Activated naive CD4-positive, alpha-beta T cell treated with anti-CD3 and anti-CD28 coated beads, Interleukin-2, amount 50 U/mL, for 16 hours (primary cell): ENCODE measurements around the gene LANCL2.
"Not testable (repeated sequence)": the region's sequence is repeated elsewhere in the genome, so short reads cannot be mapped to it uniquely, and the experiment has no call there.

Source experiments
- DNase-seq: peaks from one replicate; pipeline ENCODE4 v3.0.0-alpha.2; 2020

The LANCL2 gene, protein sequence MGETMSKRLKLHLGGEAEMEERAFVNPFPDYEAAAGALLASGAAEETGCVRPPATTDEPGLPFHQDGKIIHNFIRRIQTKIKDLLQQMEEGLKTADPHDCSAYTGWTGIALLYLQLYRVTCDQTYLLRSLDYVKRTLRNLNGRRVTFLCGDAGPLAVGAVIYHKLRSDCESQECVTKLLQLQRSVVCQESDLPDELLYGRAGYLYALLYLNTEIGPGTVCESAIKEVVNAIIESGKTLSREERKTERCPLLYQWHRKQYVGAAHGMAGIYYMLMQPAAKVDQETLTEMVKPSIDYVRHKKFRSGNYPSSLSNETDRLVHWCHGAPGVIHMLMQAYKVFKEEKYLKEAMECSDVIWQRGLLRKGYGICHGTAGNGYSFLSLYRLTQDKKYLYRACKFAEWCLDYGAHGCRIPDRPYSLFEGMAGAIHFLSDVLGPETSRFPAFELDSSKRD

DNA sequence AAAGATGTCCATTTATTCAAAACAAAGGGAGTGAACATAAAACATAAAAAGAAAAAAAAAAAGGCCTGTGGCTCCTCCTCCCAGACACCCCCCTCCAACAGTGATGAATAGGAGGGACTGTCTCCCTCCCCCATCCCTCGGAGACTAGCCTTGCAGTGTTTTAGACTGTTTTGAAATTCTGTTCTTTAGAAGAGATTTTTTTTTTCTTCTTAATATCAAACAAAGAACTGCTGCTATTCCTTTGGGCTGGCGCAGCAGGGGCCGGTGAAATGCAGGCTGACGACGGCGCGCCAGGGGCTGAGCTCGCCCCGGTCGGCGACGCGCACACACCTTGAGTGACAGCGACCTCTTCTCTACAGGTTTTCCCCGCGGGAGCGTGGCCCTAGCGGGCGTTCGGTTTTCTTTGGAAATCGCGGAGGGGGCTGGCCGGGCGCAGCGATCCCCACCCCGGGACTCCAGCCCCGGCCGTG lies at the start of gene LANCL2:
LANCL2 (plus strand) TSS at position 133 of the 470 bp plus-strand sequence. CDS start 689 bp downstream, outside the sequence.
- DNase-seq: peak; percentile 52

DNA sequence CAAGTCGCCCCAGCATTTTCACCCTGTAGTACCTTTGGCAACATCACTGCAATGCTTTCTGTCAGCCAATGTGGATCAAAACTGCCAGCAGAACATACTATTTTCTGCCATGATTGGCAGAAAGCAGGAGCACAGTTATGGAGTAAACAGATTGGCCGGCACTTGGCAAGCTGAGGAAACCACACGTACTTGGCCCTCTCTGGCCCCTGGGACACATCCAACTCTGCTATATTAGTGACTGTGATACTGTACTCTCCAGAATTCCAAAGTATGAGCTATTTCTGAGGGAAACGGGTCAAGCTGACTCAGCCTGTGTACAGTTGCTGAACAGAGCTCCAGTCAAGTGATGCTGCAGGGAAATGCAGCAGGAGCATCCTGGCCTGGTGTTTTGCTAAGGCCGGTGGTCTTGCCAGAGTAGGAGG lies 39.8 kb upstream of the LANCL2 start:
- DNase-seq: no peak

DNA sequence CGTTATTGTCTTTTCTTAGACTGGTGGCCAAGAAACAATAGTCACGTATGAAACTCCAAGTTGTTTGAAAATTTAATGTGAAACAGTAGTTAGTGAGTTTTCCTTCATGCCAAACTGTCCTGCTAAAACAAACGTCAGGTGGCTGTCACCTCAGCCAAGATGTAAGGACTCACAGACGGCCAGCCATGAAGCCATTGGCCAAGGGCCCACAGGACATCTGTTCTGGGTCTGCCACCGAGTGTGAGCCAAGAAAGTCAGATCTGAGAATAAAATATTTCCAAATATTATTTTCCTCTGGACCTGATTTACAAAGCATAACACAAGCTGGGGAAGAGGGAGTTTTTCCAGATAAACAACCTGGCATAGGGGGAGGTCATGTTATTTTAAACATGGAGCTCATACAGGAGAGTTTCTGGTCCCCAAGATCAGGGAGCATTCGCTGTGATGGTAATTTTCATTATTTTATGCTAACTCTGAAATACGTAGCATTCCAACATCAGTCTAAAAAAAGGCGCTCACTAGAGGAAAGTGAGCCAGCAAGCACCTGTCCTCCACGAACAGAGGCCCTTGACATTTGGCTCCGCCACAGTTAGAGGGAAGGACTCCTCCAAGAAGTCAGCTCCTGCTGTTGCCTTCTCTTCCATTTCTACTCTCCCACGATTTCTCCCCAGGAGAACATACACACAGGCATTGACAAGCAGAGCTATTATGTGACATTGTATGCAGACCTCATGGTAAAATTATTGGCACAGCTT lies 38.9 kb upstream of the LANCL2 start:
- no peak for DNase-seq

DNA sequence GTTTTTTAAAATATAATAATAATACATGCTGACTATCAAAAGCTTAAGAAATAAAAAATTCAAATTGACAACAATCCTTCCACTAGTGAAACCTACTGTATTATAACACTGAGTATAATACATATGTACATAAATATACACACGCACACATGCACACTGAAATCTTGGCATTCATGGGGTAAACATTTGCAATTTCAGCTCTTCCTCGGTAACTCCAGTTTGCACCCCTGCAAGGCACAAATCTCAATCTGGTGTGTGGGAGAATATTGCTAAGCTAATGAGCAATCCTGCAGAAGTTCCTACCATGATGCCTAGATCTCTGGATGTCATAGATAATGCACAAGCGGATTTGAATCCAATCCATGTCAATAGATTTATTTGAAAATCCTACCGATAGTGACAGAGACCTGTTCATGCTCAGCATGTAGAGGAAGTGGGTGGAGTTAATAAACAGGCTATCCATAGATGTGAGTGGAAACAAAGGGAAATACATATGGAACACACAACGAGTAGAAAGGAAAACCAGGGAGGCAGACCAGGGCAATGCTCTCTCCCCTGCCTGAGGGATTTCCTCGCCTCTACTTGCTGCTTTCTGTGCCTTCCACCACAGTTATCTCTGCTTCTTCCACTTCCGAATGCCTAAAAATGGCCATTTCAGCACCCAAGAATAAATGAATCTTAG lies 38.1 kb upstream of the LANCL2 start:
- DNase-seq: no peak

DNA sequence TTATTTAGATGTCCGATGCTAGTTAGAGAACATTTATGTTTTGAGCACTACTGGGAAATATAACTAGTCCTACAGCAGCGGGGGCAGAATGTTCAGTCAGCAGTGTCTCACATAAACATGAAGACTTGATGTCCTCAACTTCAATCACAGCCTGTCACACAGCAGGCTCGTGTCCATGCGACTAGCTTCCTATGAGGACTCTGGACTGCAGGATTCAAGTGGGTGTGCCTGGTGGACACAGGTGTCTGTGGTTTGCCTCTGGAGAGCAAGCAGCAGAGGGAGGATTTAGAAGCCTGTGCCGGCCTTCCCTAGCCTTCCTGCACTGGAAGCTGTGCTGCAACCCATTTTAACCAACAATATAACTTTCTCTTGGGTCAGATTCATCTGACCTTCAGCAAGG lies 30.0 kb upstream of the LANCL2 start:
- no peak for DNase-seq

DNA sequence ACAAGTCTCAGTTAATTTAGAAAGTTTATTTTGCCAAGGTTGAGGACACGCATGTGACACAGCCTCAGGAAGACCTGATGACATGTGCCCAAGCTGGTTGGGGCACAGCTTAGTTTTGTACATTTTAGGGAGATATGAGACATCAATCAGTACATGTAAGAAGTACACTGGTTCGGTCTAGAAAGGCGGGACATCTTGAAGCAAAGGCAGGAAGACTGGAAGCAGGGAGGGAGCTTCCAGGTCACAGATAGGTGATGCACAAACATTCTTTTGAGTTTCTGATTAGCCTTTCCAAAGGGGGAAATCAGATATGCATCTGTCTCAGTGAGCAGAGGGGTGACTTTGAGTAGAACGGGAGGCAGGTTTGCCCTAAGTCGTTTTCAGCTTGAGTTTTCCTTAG lies 29.4 kb upstream of the LANCL2 start:
- DNase-seq: no peak

DNA sequence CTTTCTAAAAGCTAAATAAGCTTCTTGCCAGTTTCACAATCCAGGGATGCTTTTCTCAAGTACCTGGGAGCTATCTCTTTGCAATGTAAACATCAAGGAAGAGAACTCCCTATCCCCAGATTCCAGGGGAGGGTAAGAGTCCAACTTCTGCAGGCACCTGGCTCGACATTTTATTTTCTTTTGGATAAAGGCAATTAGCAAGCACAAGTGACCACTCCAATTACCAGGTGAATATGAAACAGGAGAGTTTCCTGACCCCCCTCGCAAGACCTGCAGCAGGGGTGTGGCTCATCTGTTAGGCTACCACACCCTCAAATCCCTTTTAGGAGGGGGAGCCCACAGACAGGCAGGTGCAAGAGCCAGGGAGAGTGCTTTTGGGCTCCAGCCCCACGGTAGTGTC lies 28.6 kb upstream of the LANCL2 start:
- DNase-seq: no peak

DNA sequence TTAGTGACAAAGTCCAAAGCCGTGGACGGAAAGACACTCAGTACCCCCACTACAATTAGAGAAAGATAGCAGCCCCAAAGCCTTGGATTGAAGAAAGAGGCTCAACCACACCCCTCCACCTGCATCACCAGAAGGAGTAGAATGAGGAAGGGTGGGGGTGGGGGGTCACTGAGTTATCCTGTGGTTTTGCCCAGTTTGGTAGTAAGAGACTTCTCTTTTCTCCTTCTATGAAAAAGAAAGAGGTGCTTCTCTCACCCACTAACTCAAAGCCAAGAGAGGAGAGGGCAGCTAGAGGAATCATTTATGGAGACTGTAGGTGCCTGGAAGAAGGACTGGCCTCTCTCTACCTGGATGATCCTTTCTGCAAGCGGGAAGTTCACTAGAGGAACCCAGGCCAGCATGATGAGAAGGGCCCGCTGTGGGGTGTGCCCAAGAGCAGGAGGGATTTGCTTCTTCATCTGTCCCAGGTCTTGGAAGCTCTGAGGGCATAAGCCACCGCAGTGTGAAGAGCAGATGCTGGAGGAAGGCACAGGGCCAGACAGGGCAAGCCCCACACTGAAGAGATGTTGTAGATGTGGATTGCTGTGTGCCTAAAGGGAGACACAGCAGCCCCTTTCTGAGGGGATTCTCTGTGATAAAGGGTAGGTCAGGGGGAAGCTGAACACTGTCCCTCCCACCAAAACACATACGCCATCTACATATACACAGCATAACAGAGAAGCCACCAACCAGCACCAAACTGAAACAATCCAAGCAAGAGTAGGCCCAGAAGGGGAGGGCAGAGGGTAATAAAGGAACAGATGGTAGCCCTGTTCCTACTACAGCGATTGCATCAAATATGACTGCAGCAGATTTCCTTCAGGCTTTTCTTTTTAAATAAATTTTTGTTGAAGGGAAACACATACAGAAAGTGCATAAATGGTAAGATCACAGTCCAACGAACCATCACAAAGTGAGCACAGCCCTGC lies 25.8 kb upstream of the LANCL2 start:
- DNase-seq: no peak

DNA sequence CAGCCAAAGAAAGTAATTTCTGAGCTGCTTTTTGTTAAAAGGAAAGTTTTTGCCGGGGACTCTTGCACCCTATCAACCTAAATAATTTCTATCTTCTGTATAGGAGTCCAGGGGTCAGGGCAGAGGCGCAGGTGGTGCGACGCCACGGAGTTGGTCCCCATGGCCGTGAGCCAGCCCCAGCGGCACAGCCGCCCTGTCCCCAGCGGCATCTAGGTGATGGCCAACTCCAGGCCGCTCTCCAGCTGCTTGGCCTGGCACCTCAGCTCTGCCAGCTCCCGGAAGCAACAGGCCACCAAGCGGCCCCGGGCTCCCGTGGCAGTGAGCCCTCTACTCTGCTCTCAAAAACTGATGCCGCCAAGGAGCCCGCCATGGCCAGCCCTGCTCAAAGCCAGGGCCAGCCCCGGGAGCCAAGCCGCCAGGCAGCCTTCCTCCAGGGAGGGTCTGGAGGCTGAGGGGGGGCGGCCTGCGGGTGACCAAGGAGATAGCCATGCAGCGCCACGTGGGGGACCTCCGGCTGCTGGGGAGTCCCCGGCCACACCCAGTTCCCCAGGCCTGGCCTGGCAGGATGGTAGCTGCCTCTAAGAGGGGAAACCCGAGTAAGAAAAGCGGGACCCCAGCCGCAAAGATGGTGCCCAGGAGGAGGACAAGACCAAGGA lies 22.8 kb upstream of the LANCL2 start:
- no peak for DNase-seq

DNA sequence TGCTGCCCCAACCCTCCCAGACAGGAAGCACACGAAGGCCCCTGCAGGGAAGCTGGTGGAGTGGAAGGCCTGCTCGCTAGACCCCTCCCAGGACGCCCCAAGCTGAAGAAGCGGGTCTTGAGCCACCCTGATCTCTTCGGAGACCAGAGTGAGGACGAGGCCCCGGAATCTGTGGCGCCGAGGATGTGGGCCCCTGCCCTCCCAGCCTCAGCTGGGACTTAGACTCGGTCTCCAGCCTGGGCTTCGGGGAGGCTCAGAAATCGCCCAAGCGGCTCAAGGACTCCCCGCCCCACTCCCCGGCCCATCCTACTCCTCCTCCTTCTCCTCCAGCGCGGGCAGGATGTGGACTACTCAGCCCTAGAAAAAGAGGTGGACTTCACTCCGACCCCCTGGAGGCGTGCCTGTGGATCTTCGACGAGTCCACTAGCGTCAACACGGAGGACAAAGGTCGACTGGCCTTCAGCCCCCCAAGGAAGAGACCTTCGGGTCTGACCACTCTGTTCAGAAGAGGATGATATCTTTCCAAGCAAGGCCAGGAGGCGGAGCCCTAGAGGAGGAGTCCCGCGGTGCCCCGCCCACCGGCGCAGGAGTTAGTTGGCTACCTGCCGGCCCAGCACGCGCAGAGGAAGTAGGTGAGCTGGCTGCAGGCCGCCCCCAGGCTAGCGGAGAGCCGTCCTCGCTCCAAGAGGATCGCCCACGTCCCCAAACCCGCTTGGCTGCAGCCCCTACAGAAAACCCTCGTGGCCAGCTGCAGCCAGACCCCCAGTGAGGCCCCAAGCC lies 21.9 kb upstream of the LANCL2 start:
- no peak for DNase-seq

DNA sequence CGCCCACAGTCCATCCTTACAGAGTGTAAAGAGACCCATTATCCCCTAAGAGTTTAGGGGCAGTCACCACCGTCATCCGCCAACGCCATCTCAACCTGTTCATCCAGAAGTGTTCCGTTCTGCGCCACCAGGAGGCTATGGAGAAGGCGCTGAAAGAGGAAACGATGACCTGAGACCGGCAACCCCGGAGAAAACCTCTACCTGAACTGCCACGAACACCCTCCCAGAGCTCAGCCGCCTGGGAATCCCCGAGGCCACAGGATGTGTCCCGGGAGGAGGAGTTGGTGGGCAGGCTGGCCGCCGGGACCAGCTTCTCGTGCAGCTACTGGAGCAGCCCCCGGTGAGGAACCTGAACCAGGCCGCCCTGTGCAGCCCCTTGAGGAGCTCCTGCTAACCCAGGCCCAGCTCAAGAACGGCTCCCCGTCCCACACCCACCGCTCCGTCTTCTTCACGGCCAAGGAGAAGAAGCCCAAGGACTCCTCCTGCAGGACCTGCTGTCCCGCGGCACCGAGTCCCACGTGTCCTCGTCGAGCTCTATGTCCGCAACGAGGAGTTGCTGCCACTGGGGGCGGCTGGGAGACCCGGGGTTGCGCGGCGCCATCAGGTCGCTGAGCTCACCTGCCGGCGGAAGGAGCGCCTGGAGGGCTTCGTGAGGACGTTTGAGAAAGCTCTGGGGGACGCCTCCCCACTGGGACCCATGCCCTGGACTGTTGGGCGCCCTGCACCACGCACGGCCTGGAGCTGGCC lies 21.1 kb upstream of the LANCL2 start:
- no peak for DNase-seq

DNA sequence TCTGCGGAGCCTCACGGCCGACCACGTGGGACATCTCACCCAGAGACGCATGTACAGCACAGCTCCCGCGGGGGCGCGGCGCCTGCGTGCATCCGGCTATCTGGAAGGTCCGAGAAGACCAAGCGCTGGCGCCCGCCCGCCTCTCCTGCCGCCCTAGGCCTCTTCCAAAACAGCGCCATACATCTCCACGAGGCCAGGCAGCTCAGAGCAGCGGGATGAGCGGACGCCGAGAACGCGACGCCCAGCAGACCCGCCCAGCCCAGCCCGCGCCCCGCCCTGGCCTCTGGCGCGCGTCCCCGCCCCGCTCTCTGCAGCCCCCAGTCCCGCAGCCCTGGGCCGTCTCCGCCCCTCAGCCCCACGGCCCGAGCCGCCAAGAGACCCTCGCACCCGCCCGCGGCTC lies 20.3 kb upstream of the LANCL2 start:
- no peak for DNase-seq

DNA sequence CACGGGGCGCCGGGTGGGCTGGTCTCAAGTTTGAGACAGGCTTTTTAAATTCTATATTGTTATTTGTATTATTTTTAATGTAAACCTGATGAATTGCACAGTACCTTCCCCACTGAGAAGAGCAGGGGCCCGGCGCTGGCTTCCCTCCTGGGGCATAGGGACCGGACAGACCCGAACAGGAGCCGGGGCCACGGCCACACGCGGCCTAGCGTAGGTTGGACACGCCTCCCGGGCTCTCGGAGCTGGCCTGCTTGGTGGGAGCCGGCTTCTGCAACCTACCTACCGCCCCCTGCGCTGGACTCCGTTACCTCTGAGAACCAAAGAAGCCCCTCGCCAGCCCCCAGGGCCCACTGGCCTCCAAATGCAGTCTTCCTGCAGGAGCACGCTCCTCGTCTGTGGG lies 19.8 kb upstream of the LANCL2 start:
- no peak for DNase-seq

DNA sequence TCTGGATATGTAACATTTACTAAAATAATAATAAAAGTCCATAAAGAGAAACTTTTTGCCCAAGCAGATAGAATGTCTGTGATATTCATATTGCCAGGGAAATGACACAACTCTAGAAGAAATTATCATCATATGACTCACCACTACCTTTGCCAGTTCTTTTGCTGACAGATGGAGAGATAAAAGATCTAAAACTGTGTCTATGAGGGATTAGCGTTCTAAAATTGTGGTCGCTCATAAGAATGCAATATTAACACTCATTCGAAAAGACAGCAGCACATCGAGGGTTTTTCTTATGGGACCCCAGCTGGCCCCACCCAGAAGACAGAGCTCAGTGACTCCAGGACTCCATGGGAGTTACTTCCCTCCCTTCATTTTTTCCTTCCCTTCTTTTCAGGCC lies 16.6 kb upstream of the LANCL2 start:
- no peak for DNase-seq

DNA sequence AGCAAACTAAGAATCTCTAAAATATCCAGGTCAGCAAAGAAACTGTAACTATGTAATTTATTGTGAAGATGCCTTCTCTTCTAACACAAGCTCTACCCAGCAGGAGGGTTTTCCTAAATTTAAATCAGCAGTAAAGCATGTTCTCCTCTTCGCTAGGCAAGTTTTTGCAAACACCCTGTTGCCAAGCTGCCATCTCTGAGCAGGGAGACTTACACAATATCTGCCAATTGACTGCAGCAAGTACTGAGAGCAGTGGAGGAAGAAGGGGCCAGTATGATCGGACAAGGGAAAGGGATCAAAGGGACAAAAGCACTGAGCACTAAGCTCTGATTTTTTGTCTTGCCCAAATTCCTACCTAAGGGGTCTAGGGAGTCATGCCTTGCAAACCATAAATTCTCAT lies 16.0 kb upstream of the LANCL2 start:
- DNase-seq: no peak

DNA sequence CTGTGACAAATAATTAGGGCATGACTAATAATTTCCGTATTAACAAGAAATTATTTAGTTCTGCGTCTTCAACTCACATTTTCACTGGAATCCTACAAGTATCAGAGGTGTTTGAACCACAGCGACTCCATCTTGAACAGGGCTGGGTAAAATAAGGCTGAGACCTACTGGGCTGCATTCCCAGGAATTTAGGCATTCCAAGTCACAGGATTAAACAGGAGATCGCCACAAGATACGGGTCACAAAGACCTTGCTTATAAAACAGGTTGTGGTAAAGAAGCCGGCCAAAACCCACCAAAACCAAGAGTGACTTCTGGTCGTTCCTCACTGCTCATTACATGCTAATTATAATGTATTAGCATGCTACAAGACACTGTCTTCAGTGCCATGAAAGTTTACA lies 14.9 kb upstream of the LANCL2 start:
- DNase-seq: no peak

DNA sequence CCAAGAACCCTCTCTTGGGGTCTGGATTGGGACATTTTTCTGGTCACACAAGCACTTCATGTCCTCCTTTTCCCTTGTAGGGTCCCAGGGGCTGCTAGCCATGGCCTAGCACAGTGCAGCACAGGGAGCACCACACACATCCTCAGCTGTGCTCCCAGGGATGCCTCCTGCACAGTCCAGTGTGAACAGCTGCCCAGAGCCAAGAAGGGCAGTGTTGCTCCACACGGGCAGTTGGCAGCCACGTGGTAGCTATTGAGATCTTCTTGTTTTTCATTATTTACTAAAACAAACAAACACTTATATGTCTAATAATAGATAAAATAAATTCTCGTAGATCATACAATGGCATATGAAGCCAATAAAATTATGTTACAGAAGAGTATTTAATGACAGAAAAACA lies 13.9 kb upstream of the LANCL2 start:
- no peak for DNase-seq

DNA sequence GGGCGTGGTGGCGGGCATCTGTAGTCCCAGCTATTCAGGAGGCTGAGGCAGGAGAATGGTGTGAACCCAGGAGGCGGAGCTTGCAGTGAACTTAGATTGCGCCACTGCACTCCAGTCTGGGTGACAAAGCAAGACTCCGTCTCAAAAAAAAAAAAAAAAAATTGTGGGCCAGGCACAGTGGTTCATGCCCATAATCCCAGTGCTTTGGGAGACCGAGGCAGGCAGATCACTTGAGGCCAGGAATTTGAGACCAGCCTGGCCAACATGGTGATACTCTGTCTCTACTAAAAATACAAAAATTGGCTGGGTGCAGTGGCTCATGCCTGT lies 12.2 kb upstream of the LANCL2 start:
- not testable (repeated sequence) for DNase-seq

DNA sequence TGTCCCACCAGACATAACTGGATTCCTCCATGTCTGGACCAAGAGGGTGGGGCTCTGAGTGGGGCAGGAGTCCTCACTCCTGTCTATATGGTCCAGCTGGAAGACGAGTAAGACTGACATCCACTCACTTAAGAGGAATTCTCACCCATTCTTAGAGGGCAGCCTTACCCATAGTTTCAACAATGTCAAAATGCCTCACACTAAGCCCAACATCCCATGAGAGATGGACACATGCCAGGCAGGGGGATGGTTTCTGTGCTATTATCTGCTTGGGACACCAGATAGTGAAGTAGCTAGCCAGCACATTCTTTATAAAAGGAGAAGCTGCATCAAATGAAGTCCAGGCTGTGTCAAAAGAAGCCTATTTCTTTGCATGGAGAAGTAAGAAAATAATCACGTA lies 4.7 kb upstream of the LANCL2 start:
- no peak for DNase-seq

DNA sequence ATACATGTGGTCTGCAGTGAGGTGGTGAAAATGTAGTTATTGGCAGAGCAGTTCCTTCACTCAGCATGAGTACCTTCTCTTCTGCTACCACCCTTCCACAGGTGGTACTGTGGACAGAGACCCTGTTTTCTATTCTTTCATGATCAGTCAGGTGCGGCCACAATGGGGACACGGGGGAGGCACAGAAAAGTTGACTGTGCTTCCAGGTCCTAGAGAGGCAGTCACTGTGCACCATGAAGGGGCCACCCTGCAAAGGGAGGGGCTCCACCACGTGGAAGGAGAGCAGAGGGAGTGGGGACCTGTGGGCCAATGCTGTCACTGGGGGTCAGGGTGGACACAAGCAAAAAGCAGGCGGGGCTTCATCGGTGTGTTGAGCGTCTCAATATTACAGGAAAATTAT lies 3.6 kb upstream of the LANCL2 start:
- DNase-seq: no peak
